Neural cell (in vitro differentiated cells): ENCODE data around the gene FGFR4.

Experiments
- CTCF ChIP-seq: fragments of 450-650 bp; IDR thresholded peaks from 2 replicates; pipeline ENCODE4 v1.5.1; 2014; ENCODE audit warnings: antibody characterized with exemption, mild to moderate bottlenecking, moderate library complexity; ENCODE audit not compliant: poor library complexity, severe bottlenecking
- EP300 ChIP-seq: fragments of 450-650 bp; conservative IDR thresholded peaks from 2 replicates; pipeline ENCODE4 v1.6.1; 2014; ENCODE audit warnings: antibody characterized with exemption, mild to moderate bottlenecking, moderate library complexity; ENCODE audit not compliant: poor library complexity, severe bottlenecking
- EZH2 ChIP-seq: fragments of 200-600, 300-800 bp; shearing (Covaris generic), sonication (generic); IDR thresholded peaks from 2 replicates; pipeline ENCODE4 v1.6.1; 2014; ENCODE audit warnings: antibody characterized with exemption, low read length, borderline replicate concordance, mild to moderate bottlenecking; ENCODE audit not compliant: insufficient read depth, poor library complexity, severe bottlenecking
- POLR2AphosphoS5 ChIP-seq: IDR thresholded peaks from 2 replicates; pipeline ENCODE4 v1.6.1; 2012
- SMC3 ChIP-seq: fragments of 450-650 bp; conservative IDR thresholded peaks from 2 replicates; pipeline ENCODE4 v1.6.1; 2014; ENCODE audit warnings: antibody characterized with exemption, mild to moderate bottlenecking, moderate library complexity; ENCODE audit not compliant: poor library complexity
- TAF1 ChIP-seq: IDR thresholded peaks from 2 replicates; pipeline ENCODE4 v1.6.1; 2012; ENCODE audit warnings: low read depth
- TF ChIP-seq, protein P1 (sequence below): IDR thresholded peaks from 2 replicates; pipeline ENCODE4 v1.6.1; 2012; ENCODE audit warnings: borderline replicate concordance

- TF ChIP-seq EZH2, result no peak
- TF ChIP-seq CTCF, result no peak
- no peak for TF ChIP-seq EP300
- TF ChIP-seq POLR2AphosphoS5, result no peak
- no peak for TF ChIP-seq SMC3
- TF ChIP-seq TAF1, result no peak
- TF ChIP-seq, protein P1, sequence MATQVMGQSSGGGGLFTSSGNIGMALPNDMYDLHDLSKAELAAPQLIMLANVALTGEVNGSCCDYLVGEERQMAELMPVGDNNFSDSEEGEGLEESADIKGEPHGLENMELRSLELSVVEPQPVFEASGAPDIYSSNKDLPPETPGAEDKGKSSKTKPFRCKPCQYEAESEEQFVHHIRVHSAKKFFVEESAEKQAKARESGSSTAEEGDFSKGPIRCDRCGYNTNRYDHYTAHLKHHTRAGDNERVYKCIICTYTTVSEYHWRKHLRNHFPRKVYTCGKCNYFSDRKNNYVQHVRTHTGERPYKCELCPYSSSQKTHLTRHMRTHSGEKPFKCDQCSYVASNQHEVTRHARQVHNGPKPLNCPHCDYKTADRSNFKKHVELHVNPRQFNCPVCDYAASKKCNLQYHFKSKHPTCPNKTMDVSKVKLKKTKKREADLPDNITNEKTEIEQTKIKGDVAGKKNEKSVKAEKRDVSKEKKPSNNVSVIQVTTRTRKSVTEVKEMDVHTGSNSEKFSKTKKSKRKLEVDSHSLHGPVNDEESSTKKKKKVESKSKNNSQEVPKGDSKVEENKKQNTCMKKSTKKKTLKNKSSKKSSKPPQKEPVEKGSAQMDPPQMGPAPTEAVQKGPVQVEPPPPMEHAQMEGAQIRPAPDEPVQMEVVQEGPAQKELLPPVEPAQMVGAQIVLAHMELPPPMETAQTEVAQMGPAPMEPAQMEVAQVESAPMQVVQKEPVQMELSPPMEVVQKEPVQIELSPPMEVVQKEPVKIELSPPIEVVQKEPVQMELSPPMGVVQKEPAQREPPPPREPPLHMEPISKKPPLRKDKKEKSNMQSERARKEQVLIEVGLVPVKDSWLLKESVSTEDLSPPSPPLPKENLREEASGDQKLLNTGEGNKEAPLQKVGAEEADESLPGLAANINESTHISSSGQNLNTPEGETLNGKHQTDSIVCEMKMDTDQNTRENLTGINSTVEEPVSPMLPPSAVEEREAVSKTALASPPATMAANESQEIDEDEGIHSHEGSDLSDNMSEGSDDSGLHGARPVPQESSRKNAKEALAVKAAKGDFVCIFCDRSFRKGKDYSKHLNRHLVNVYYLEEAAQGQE, result no peak
These were observed 26.0 kb downstream of the FGFR4 start for GRCh38 chr5:177112589-177113220.
